Smooth muscle cell (in vitro differentiated cells): ENCODE data around the gene ZNF493. TPM values are rescaled to one million over a fixed set of nuclear protein-coding genes. Genes with fewer than 3 reads are reported as not detected.

Experiments used
- DNase-seq: peaks from one replicate; lab custom pipeline; 2025; ENCODE audit not compliant: unreplicated experiment; lab: John Stamatoyannopoulos, UW
- H2AFZ ChIP-seq: fragments of 200-600 bp; sonication (generic); 2 replicates; pipeline ENCODE4 v1.6.0; 2016; ENCODE audit warnings: antibody characterized with exemption, low read depth, mild to moderate bottlenecking
- H3F3A ChIP-seq: fragments of 200-600 bp; sonication (generic); 2 replicates; pipeline ENCODE4 v1.6.0; 2017; ENCODE audit warnings: antibody characterized with exemption, low read depth
- H3K27ac ChIP-seq: fragments of 200-600 bp; sonication (generic); 2 replicates; pipeline ENCODE4 v1.5.1; 2016; ENCODE audit warnings: low read depth, mild to moderate bottlenecking
- H3K27me3 ChIP-seq: fragments of 200-600 bp; sonication (generic); 2 replicates; pipeline ENCODE4 v1.6.1; 2016; ENCODE audit warnings: low read depth, mild to moderate bottlenecking
- H3K36me3 ChIP-seq: fragments of 200-600 bp; sonication (generic); 2 replicates; pipeline ENCODE4 v1.5.1; 2016; ENCODE audit warnings: low read depth
- H3K4me1 ChIP-seq: fragments of 200-600 bp; sonication (generic); 2 replicates; pipeline ENCODE4 v1.5.1; 2016; ENCODE audit warnings: low read depth
- H3K4me2 ChIP-seq: fragments of 200-600 bp; sonication (generic); 2 replicates; pipeline ENCODE4 v1.6.0; 2016; ENCODE audit warnings: mild to moderate bottlenecking
- H3K4me3 ChIP-seq: fragments of 200-600 bp; sonication (generic); 2 replicates; pipeline ENCODE4 v1.5.1; 2016; ENCODE audit warnings: mild to moderate bottlenecking
- H3K79me2 ChIP-seq: fragments of 200-600 bp; sonication (generic); 2 replicates; pipeline ENCODE4 v1.6.0; 2016; ENCODE audit warnings: low read depth, mild to moderate bottlenecking
- H3K9ac ChIP-seq: fragments of 200-600 bp; sonication (generic); 2 replicates; pipeline ENCODE4 v1.6.0; 2016; ENCODE audit warnings: low read depth
- H3K9me3 ChIP-seq: fragments of 200-600 bp; sonication (generic); replicated peaks from 2 replicates; pipeline ENCODE4 v1.5.1; 2016; ENCODE audit warnings: low read depth
- H4K20me1 ChIP-seq: fragments of 200-600 bp; sonication (generic); 2 replicates; pipeline ENCODE4 v1.6.0; 2016; ENCODE audit warnings: low read depth
- WGBS: methylation state at CpG from one replicate; pipeline ENCODE4 v1.1.7; 2016; ENCODE audit warnings: low lambda C conversion rate; 5-methylcytosine and 5-hydroxymethylcytosine counted together
- polyA plus RNA-seq: library from polyadenylated mRNA; unstranded; fragments of >200 nt; fragmentation: Nextera tagmentation; extraction: Ambion mirVana; gene quantifications from 2 replicates; pipeline ENCODE4 v1.2.1, GENCODE V29; 2016
- total RNA-seq: library from RNA; depleted of rRNA; stranded (reverse); fragments of >200 nt; gene quantifications from 2 replicates; pipeline ENCODE4 v1.2.3, GENCODE V29; 2014
- TF ChIP-seq, protein P1 (sequence below): fragments of 200-600 bp; sonication (generic); IDR thresholded peaks from 2 replicates; pipeline ENCODE4 v1.5.1; 2017; ENCODE audit warnings: borderline replicate concordance, mild to moderate bottlenecking, antibody characterized with exemption; ENCODE audit not compliant: insufficient read depth, poor library complexity, severe bottlenecking

Gene ZNF493
- total and polyA plus RNA-seq, 2 experiments from 2014 or later, result 2.6 to 20.3 TPM

DNA sequence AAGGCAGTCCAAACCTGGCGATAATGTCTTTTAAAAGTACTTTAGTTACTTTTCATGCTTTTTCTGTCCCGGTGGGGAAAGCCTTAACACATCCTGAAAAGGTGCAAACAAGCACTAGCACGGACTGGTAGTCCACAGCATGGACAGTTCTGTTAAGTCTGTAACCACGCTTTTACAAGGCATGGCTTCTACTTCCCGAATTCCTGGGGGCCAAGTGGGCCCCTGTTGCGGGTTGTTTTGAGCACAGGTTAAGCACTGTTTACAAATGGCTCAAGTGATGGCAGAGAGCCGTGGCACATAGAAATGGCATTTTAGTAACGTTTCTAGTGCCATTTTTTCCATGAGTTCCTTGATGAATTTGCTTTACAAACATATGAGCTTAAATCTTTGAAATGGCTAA is 37.6 kb downstream of the ZNF493 start:
- H3K36me3 ChIP-seq, result no peaks in the 10 kb centered on the region

GRCh38 chr19:21434967-21435544 is 38.1 kb downstream of the ZNF493 start:
- no peak overlapping the region for H3K9ac ChIP-seq
- 87% methylated on average over 8 of the region's 8 CpGs for WGBS
- no peaks in the 10 kb centered on the region for H3K27me3 ChIP-seq
- no peaks in the 10 kb centered on the region for H3K36me3 ChIP-seq
- H3K4me1 ChIP-seq, result no peaks in the 10 kb centered on the region
- DNase-seq, result no peak
- no peak overlapping the region for H3K4me3 ChIP-seq
- no peak overlapping the region for H3K27ac ChIP-seq
- H4K20me1 ChIP-seq, result no peaks in the 10 kb centered on the region
- peaks cover 1% of the 10 kb centered on the region for H3K9me3 ChIP-seq
- no peak overlapping the region for H2AFZ ChIP-seq
- H3K4me2 ChIP-seq, result no peak overlapping the region
- H3F3A ChIP-seq, result no peaks in the 10 kb centered on the region
- no peaks in the 10 kb centered on the region for H3K79me2 ChIP-seq
- TF ChIP-seq, protein P1, sequence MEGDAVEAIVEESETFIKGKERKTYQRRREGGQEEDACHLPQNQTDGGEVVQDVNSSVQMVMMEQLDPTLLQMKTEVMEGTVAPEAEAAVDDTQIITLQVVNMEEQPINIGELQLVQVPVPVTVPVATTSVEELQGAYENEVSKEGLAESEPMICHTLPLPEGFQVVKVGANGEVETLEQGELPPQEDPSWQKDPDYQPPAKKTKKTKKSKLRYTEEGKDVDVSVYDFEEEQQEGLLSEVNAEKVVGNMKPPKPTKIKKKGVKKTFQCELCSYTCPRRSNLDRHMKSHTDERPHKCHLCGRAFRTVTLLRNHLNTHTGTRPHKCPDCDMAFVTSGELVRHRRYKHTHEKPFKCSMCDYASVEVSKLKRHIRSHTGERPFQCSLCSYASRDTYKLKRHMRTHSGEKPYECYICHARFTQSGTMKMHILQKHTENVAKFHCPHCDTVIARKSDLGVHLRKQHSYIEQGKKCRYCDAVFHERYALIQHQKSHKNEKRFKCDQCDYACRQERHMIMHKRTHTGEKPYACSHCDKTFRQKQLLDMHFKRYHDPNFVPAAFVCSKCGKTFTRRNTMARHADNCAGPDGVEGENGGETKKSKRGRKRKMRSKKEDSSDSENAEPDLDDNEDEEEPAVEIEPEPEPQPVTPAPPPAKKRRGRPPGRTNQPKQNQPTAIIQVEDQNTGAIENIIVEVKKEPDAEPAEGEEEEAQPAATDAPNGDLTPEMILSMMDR, result no peak

More for the DNA sequence above, 37.6 kb downstream of the ZNF493 start:
- H3K4me2 ChIP-seq, result no peak overlapping the region
- H3F3A ChIP-seq, result no peaks in the 10 kb centered on the region
- no peaks in the 10 kb centered on the region for H3K27me3 ChIP-seq
- TF ChIP-seq, protein P1, result no peak
- no peak overlapping the region for H3K27ac ChIP-seq
- 90% methylated on average over 8 of the region's 8 CpGs for WGBS
- H3K79me2 ChIP-seq, result no peaks in the 10 kb centered on the region
- H3K4me3 ChIP-seq, result no peak overlapping the region
- no peak for DNase-seq
- no peaks in the 10 kb centered on the region for H4K20me1 ChIP-seq
- no peak overlapping the region for H3K9ac ChIP-seq
- H3K4me1 ChIP-seq, result no peaks in the 10 kb centered on the region
- peaks cover 7% of the 10 kb centered on the region for H3K9me3 ChIP-seq
- no peak overlapping the region for H2AFZ ChIP-seq

DNA sequence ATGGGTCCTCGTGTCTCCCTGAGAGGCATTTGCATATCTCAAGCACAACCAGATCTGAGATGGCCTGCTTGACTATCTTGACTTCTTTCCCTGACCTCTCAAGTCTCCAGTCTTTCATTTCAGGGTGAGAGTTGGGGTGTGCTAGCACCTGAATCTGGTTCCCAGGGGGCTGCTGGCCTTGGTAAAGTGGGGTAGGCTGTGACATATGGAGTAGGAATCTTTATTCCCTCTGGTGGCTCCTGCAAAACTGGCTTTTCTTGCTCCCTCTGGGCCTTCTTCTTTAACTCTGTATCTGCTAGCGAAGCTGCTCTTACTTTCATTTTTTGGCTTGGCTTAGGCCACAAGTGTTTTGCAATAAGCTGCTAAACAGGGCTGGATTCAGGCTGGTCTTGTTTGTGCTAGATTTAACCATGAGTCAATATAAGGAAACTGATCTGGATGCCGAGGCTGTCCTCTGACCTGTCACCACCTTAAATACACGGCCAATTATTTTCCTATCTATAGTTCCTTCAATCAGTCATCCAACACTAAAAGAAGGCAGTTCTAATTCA is 42.3 kb downstream of the ZNF493 start:
- no peak overlapping the region for H3K27ac ChIP-seq
- no peak overlapping the region for H3K9ac ChIP-seq
- H2AFZ ChIP-seq, result no peak overlapping the region
- no peaks in the 10 kb centered on the region for H3K4me1 ChIP-seq
- TF ChIP-seq, protein P1, result no peak
- no peak overlapping the region for H3K4me3 ChIP-seq
- H4K20me1 ChIP-seq, result no peaks in the 10 kb centered on the region
- no peaks in the 10 kb centered on the region for H3K36me3 ChIP-seq
- 67% methylated on average over 4 of the region's 4 CpGs for WGBS
- H3K4me2 ChIP-seq, result no peak overlapping the region
- H3K9me3 ChIP-seq, result no peaks in the 10 kb centered on the region
- no peak for DNase-seq
- H3K79me2 ChIP-seq, result no peaks in the 10 kb centered on the region
- H3F3A ChIP-seq, result no peaks in the 10 kb centered on the region
- H3K27me3 ChIP-seq, result no peaks in the 10 kb centered on the region

DNA sequence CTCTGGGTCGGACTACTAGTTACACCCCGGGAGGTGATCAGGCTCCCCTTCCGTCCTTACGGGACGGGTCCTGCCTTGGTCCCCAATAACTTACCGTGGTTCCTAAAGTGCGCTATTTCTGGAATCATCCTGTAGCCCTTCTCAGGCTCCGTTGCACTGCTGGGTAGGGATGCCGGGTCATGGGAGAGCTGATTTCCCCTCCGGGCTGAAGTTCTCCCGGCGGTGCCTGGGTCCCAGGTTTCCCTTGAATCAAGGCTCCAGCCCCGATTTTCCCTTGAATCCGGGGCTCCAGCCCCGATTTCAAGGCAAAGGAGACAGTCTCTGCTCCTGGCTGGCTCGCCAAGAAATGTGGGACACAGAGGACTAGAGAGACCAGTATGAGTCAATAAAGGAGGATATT is 43.4 kb downstream of the ZNF493 start:
- WGBS, result 96% methylated on average over 16 of the region's 16 CpGs
- no peak for DNase-seq
- no peaks in the 10 kb centered on the region for H3K36me3 ChIP-seq
- H3K4me1 ChIP-seq, result no peaks in the 10 kb centered on the region
- H3K4me2 ChIP-seq, result no peak overlapping the region
- H3K4me3 ChIP-seq, result no peak overlapping the region
- TF ChIP-seq, protein P1, result no peak
- no peaks in the 10 kb centered on the region for H3K79me2 ChIP-seq
- H3K27ac ChIP-seq, result no peak overlapping the region
- no peaks in the 10 kb centered on the region for H3K27me3 ChIP-seq
- H2AFZ ChIP-seq, result no peak overlapping the region
- H4K20me1 ChIP-seq, result no peaks in the 10 kb centered on the region
- H3K9ac ChIP-seq, result no peak overlapping the region
- no peaks in the 10 kb centered on the region for H3K9me3 ChIP-seq
- H3F3A ChIP-seq, result no peaks in the 10 kb centered on the region
